22Rv1 (cell line): Measurements from ENCODE around the gene PPM1F.

ENCODE experiments used
- ZFX ChIP-seq: fragments of 450-650 bp; IDR thresholded peaks from 2 replicates; pipeline ENCODE4 v1.6.1; 2017; ENCODE audit warnings: antibody characterized with exemption, borderline replicate concordance
- TF ChIP-seq, protein P1 (sequence below): fragments of 450-650 bp; IDR thresholded peaks from 2 replicates; pipeline ENCODE4 v1.5.1; 2017; ENCODE audit warnings: mild to moderate bottlenecking

DNA sequence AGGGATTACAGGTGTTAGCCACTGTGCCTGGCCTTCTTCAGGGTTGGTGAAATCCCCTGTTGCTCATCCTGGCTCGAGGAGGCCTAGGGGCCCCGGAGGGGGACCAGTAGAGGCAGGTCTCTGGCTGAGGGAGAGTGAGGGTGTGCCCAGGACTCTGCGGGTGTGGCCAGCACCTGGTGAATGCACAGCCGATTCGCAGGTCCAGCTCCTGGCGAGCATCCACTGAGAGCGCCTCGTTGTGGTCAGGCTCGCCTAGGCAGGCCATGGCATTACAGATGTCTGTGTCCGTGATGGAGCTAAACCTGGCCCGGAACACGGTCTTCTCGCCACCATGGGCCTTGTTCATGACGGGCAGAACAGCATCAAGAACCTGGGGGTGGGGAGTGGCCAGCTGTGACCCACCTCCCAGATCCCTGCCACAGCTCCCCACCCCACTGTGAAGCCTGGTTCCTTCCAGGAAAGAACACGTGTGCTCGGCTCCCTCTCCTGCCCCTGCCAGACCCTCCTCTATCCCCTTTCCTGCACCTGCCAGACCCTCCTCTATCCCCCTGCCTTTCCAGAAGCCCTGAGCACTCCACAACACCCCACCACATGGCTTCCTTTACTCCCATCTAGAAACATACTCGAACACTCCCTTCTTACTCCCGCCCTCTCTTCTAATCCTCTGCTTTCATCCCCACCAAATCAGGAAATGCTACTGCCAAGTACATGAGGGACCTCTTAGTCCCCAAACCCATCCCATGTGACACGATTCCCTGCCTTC lies 17.6 kb upstream of the PPM1F start:
- TF ChIP-seq, protein P1, sequence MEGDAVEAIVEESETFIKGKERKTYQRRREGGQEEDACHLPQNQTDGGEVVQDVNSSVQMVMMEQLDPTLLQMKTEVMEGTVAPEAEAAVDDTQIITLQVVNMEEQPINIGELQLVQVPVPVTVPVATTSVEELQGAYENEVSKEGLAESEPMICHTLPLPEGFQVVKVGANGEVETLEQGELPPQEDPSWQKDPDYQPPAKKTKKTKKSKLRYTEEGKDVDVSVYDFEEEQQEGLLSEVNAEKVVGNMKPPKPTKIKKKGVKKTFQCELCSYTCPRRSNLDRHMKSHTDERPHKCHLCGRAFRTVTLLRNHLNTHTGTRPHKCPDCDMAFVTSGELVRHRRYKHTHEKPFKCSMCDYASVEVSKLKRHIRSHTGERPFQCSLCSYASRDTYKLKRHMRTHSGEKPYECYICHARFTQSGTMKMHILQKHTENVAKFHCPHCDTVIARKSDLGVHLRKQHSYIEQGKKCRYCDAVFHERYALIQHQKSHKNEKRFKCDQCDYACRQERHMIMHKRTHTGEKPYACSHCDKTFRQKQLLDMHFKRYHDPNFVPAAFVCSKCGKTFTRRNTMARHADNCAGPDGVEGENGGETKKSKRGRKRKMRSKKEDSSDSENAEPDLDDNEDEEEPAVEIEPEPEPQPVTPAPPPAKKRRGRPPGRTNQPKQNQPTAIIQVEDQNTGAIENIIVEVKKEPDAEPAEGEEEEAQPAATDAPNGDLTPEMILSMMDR, result no peak
- TF ChIP-seq ZFX, result no peak
